Omental fat pad (tissue), 4 donors: ENCODE measurements around the gene CNTLN. TPM values are rescaled to one million over a fixed set of nuclear protein-coding genes. Genes with fewer than 3 reads are reported as not detected.

Source experiments
- ATAC-seq: fragments of 150-250 bp; one replicate; pipeline ENCODE4 v1.9.1; 2016; ENCODE audit warnings: mild to moderate bottlenecking, moderate library complexity; ENCODE audit not compliant: low FRiP score
- DNase-seq: peaks from one replicate; pipeline ENCODE4 v3.0.0-alpha.2; 2019; ENCODE audit warnings: low spot score
- CTCF ChIP-seq, 3 donors: fragments of 450-650 bp; IDR thresholded peaks; one replicate each; pipeline ENCODE4 v1.5.1; 2016 to 2017; ENCODE audit warnings: antibody characterized with exemption in 3 of 3, mild to moderate bottlenecking in 3 of 3, moderate library complexity in 2 of 3
- total RNA-seq, 4 donors: library from RNA; depleted of rRNA; stranded (reverse); fragments of >200 nt; gene quantifications; one replicate each; pipeline ENCODE4 v1.1.0, GENCODE V29; 2016

The CNTLN gene
- total RNA-seq, 4 donors from 2014 or later, result 7.7 to 21.1 (median 13.0) TPM

GRCh38 chr9:17217272-17217671 lies 82.4 kb downstream of the CNTLN start:
- no peak for DNase-seq
- no peak for TF ChIP-seq CTCF (IDR thresholded peaks at IDR 0.05)
- ATAC-seq, result no peak

GRCh38 chr9:17219261-17219660 lies 84.4 kb downstream of the CNTLN start:
- no peak for ATAC-seq

GRCh38 chr9:17222932-17223331 lies 88.1 kb downstream of the CNTLN start:
- ATAC-seq (no peak), DNase-seq (no peak)
- no peak for TF ChIP-seq CTCF (IDR thresholded peaks at IDR 0.05)

More at GRCh38 chr9:17219261-17219660, 84.4 kb downstream of the CNTLN start:
- no peak for DNase-seq
- TF ChIP-seq CTCF (IDR thresholded peaks at IDR 0.05), result no peak

GRCh38 chr9:17225407-17225806 lies 90.6 kb downstream of the CNTLN start:
- ATAC-seq, result no peak
- TF ChIP-seq CTCF (IDR thresholded peaks at IDR 0.05), result no peak
- DNase-seq, result no peak

- TF ChIP-seq CTCF (IDR thresholded peaks at IDR 0.05), result no peak
- DNase-seq, result no peak
- ATAC-seq, result no peak
These were observed 95.2 kb downstream of the CNTLN start for GRCh38 chr9:17229945-17230560.

- no peak for ATAC-seq
- TF ChIP-seq CTCF (IDR thresholded peaks at IDR 0.05), result no peak
- no peak for DNase-seq
These were observed 95.8 kb downstream of the CNTLN start for GRCh38 chr9:17230646-17231045.

- ATAC-seq (no peak), DNase-seq (no peak)
- no peak for TF ChIP-seq CTCF (IDR thresholded peaks at IDR 0.05)
These were observed 101.3 kb downstream of the CNTLN start for GRCh38 chr9:17236147-17236546.
